RWPE2 (cell line): ENCODE results near the gene PPFIA4.

Experiments
- ATAC-seq: fragments of 200-7000 bp; cut with Tn5 transposase; 3 replicates; pipeline ENCODE4 v1.9.1; 2021; ENCODE audit warnings: low read depth
- DNase-seq: peaks from one replicate; pipeline ENCODE4 v3.0.0-alpha.2; 2020; ENCODE audit warnings: low spot score
- H3K27ac ChIP-seq: fragments of 450-650 bp; 2 replicates; pipeline ENCODE4 v1.5.1; 2017; ENCODE audit warnings: mild to moderate bottlenecking; ENCODE audit not compliant: poor library complexity, severe bottlenecking
- H3K27me3 ChIP-seq: fragments of 250-450 bp; sonication (Bioruptor Pico); 2 replicates; pipeline ENCODE4 v1.5.1; 2021; ENCODE audit warnings: mild to moderate bottlenecking, moderate library complexity; ENCODE audit not compliant: insufficient read depth, poor library complexity, severe bottlenecking
- H3K36me3 ChIP-seq: fragments of 250-450 bp; sonication (Bioruptor Pico); 2 replicates; pipeline ENCODE4 v1.5.1; 2020; ENCODE audit warnings: low read depth, mild to moderate bottlenecking, moderate library complexity
- H3K4me1 ChIP-seq: fragments of 250-450 bp; sonication (Bioruptor Pico); 2 replicates; pipeline ENCODE4 v1.5.1; 2021; ENCODE audit warnings: mild to moderate bottlenecking, moderate library complexity; ENCODE audit not compliant: insufficient read depth, poor library complexity, severe bottlenecking
- H3K4me3 ChIP-seq: fragments of 250-450 bp; sonication (Bioruptor Pico); 2 replicates; pipeline ENCODE4 v1.5.1; 2021; ENCODE audit warnings: mild to moderate bottlenecking, moderate library complexity; ENCODE audit not compliant: severe bottlenecking
- H3K9me3 ChIP-seq: fragments of 250-450 bp; sonication (Bioruptor Pico); 2 replicates; pipeline ENCODE4 v1.5.1; 2021; ENCODE audit warnings: mild to moderate bottlenecking, moderate library complexity; ENCODE audit not compliant: severe bottlenecking
- CTCF ChIP-seq: fragments of 450-650 bp; IDR thresholded peaks from one replicate; pipeline ENCODE4 v1.5.1; 2017; ENCODE audit warnings: mild to moderate bottlenecking, moderate library complexity; ENCODE audit not compliant: poor library complexity, severe bottlenecking

Gene PPFIA4

DNA sequence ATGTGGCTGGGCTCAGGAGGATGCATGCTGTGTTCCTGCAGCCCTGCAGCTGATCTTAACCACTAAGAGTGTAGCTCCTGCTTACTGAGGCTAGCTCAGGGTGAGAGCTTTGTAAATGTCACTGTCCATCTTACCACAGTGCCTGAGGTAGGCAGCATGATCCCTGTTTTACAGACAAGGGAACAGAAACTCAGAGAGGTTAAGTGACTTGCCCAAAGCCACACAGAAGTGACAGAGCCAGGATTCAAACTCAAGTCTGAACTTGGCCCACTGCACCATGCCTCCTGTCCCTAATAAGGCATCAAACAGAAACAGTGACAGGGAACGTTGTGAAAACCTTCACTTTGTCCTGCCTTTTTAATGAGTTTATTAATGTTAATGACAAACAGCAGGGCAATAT is 27.9 kb downstream of the PPFIA4 start:
- H3K9me3 ChIP-seq: no peaks in the 10 kb centered on the region
- TF ChIP-seq CTCF: no peak
- no peaks in the 10 kb centered on the region for H3K4me1 ChIP-seq
- no peak overlapping the region for H3K4me3 ChIP-seq
- no peaks in the 10 kb centered on the region for H3K27me3 ChIP-seq
- ATAC-seq (no peak), DNase-seq (no peak)
- H3K36me3 ChIP-seq: no peaks in the 10 kb centered on the region
- H3K27ac ChIP-seq: no peak overlapping the region

GRCh38 chr1:203054642-203055041 is 28.4 kb downstream of the PPFIA4 start:
- H3K4me3 ChIP-seq: no peak overlapping the region
- H3K4me1 ChIP-seq: no peaks in the 10 kb centered on the region
- ATAC-seq: no peak
- no peak for DNase-seq
- H3K27ac ChIP-seq: no peak overlapping the region
- H3K27me3 ChIP-seq: no peaks in the 10 kb centered on the region
- H3K9me3 ChIP-seq: no peaks in the 10 kb centered on the region
- H3K36me3 ChIP-seq: no peaks in the 10 kb centered on the region
- TF ChIP-seq CTCF: no peak

GRCh38 chr1:203055161-203055799 is 29.0 kb downstream of the PPFIA4 start:
- ATAC-seq (no peak), DNase-seq (no peak)
- Histone ChIP-seq H3K4me3 (no peak overlapping the region), H3K27me3 (no peaks in the 10 kb centered on the region), H3K27ac (no peak overlapping the region), H3K4me1 (no peaks in the 10 kb centered on the region), H3K36me3 (no peaks in the 10 kb centered on the region), H3K9me3 (no peaks in the 10 kb centered on the region)
- TF ChIP-seq CTCF: no peak

DNA sequence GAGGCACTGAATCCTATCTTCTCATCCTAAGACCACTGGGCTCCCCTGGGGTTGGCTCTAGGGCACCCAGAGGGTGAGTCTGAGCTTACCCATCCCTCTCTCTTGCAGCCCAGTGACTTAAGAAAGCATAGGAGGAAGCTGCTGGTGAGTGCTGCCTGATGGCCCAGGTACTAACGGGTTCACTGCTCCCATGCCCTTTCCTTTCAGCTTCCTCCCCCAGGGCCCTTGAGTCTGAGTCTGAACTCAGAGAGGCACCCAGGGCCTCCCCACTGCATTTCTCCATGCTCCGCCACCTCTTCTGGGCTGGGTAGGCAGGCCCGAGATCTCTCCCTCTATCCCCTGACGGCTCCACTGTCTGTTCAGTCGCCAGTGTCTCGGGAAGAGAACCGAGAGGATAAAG is 29.7 kb downstream of the PPFIA4 start:
- H3K36me3 ChIP-seq: no peaks in the 10 kb centered on the region
- no peaks in the 10 kb centered on the region for H3K9me3 ChIP-seq
- H3K4me3 ChIP-seq: no peak overlapping the region
- no peaks in the 10 kb centered on the region for H3K4me1 ChIP-seq
- ATAC-seq (no peak), DNase-seq (no peak)
- no peaks in the 10 kb centered on the region for H3K27me3 ChIP-seq
- TF ChIP-seq CTCF: no peak
- no peak overlapping the region for H3K27ac ChIP-seq

GRCh38 chr1:203056516-203056915 is 30.2 kb downstream of the PPFIA4 start:
- Histone ChIP-seq H3K4me1 (no peaks in the 10 kb centered on the region), H3K36me3 (no peaks in the 10 kb centered on the region), H3K27ac (no peak overlapping the region), H3K9me3 (no peaks in the 10 kb centered on the region), H3K27me3 (no peaks in the 10 kb centered on the region), H3K4me3 (no peak overlapping the region)
- TF ChIP-seq CTCF: no peak
- ATAC-seq: no peak
- no peak for DNase-seq
